CD4-positive, alpha-beta T cell treated with Interleukin-4 for 1 hour (primary cell): Measurements from ENCODE around the gene RREB1.
"Not testable (repeated sequence)": the region's sequence is repeated elsewhere in the genome, so short reads cannot be mapped to it uniquely, and the experiment has no call there.

Experiments
- DNase-seq, 2 donors: peaks; one replicate each; pipeline ENCODE4 v3.0.0-alpha.2; 2020 to 2022

The RREB1 gene

GRCh38 chr6:7249946-7250643 lies 142.3 kb downstream of the RREB1 start:
- DNase-seq: no peak

- DNase-seq: no peak
Measured at GRCh38 chr6:7250812-7251211, 143.1 kb downstream of the RREB1 start.

- DNase-seq: no peak
Measured at GRCh38 chr6:7251646-7252260, 144.0 kb downstream of the RREB1 start.

GRCh38 chr6:7252390-7252789 lies 144.6 kb downstream of the RREB1 start:
- DNase-seq: peak in 1 of 2 donors; percentile 28

GRCh38 chr6:7254980-7255835 lies 147.4 kb downstream of the RREB1 start:
- no peak for DNase-seq

GRCh38 chr6:7255918-7256317 lies 148.2 kb downstream of the RREB1 start:
- DNase-seq: no peak

GRCh38 chr6:7256785-7257184 lies 149.0 kb downstream of the RREB1 start:
- no peak for DNase-seq

- no peak for DNase-seq
Measured at GRCh38 chr6:7257521-7258230, 149.9 kb downstream of the RREB1 start.

- DNase-seq: no peak
Measured at GRCh38 chr6:7258231-7258763, 150.5 kb downstream of the RREB1 start.

GRCh38 chr6:7260291-7261031 lies 152.7 kb downstream of the RREB1 start:
- no peak for DNase-seq

GRCh38 chr6:7261032-7261841 lies 153.5 kb downstream of the RREB1 start:
- peak; percentile 36 to 77 for DNase-seq

GRCh38 chr6:7261852-7262461 lies 154.2 kb downstream of the RREB1 start:
- peak in 1 of 2 donors; percentile 17 for DNase-seq

GRCh38 chr6:7262746-7263518 lies 155.2 kb downstream of the RREB1 start:
- DNase-seq: no peak

GRCh38 chr6:7263519-7263805 lies 155.7 kb downstream of the RREB1 start:
- DNase-seq: not testable (repeated sequence)

GRCh38 chr6:7264041-7264440 lies 156.3 kb downstream of the RREB1 start:
- DNase-seq: no peak

GRCh38 chr6:7264686-7265384 lies 157.1 kb downstream of the RREB1 start:
- DNase-seq: no peak

GRCh38 chr6:7265385-7265726 lies 157.6 kb downstream of the RREB1 start:
- not testable (repeated sequence) for DNase-seq

GRCh38 chr6:7267071-7267465 lies 159.3 kb downstream of the RREB1 start:
- no peak for DNase-seq

- DNase-seq: peak in 1 of 2 donors; percentile 27
Measured at GRCh38 chr6:7267466-7268091, 159.8 kb downstream of the RREB1 start.
